Measurements from ENCODE around the gene ZNF653.
A peak's percentile ranks its signal among the peaks of the same experiment; 100 is the strongest.

Gene ZNF653

DNA sequence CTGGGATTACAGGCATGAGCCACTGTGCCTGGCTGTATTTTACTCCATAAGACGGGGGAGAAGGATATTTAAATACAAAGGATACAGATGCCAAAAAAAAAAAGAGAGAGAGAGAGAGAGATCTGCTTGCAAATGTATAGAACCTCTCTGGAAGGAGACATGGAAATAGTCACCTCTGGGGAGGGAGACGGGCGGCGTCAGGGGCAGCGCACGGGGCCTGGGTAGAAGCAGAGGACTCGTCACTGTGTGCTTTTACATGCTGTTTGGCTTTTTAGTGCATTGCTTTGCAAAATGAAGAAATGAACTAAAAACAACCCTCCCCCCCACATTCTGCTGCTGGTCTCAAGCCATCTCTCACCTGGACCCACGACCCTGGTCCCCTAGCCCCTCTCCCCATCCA, 4.8 kb upstream of the ZNF653 start:
- DNase-seq = no peak

DNA sequence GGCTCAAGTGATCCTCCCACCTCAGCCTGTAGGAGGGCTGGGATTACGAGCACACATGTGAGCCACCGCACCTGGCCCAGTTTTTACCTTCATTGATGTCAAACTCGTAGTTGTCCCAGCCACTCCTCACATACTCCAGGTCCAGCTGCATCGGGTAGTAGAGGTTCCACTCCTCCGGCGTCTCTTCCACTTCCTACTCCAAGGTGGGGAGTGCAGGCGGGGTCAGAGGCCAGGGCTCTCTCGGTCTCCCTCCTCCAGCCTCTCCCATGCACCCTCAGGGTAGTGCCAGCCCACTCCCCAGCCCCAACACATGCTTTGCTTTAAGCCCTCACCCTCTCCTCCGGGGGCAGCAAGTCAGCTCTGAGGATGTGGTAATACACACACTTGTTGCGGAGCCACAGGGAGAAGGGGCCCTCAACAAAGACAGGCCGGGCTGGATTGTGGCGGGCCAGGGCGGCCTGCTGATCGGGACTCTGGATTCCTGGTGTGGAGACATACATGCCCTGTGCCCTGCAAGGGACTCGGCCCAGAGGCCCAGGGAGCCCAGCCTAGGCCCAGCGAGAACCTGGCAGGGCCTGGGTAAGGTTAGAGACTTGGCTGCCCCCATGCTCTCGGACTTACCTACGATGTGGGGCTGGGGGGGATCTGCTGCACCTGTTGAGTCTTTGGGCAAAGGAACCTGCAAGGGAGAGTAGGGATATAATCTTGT, 1.9 kb upstream of the ZNF653 start:
- no peak for DNase-seq

DNA sequence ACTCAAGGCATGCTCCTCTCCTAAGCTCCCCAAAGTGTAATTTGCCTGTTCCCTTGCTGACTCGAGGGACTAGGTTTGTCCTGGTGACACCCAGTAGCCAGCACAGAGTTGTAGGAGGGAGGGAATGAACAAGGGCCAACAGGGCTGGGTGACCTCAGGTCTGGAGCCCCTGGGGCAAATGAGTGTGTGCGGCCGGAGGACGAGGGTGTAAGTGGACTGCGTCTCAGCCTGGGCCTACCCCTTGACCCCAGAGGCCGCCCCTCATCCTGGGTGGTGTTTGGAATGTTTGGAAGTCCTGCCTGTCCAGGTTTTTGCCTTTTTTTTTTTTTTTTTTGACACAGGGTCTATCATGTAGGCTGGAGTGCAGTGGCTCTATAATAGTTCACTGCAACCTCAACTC, 1.3 kb upstream of the ZNF653 start:
- no peak for DNase-seq

DNA sequence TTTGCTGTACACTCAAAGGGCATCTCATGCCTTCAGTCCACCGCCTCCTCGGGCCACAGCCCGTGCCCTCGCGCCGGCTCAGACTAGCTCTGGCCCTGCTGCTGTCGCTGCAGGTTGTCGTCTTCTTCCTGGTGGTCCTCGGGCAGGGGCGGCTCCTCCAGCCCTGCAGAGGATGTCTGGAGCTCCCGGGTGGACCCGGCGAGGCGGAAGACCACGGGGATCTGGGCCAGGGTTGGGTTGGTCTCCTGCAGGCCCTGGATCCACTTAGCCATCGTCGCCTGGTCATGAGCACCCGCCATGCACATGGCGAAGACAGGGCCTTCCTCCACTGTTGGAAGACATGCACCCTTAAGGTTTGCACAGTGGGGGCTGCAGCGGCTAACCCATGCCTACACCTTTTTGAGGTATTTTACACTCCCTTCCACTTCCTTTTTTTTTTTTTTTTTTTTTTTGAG, 489 bp upstream of the ZNF653 start:
- DNase-seq = no peak

DNA sequence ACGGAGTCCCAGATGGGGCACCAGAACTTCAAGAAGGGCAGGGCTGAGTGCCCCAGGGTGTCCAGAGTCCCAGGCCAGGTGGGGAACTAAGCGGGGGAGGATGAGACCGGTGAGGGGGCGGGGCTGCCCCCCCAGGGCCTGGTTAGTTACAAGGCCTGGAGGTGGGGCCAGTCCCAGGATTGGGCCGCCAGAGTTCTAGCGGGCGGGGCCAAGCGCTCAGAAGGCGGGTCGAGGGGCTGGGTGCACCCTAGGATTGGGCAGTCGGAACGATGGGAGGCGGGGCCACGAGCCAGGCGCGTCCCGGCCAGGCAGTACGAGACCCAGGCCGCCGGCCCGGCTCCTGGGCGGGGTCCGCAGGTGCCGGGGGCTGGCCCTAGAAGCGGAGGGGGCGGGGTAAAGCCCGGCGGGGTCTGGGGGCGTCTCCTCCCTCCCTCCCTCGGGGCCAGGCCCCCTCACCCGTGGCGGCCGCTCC, 571 bp downstream of the ZNF653 start:
- DNase-seq = peak; percentile 95 to 96

DNA sequence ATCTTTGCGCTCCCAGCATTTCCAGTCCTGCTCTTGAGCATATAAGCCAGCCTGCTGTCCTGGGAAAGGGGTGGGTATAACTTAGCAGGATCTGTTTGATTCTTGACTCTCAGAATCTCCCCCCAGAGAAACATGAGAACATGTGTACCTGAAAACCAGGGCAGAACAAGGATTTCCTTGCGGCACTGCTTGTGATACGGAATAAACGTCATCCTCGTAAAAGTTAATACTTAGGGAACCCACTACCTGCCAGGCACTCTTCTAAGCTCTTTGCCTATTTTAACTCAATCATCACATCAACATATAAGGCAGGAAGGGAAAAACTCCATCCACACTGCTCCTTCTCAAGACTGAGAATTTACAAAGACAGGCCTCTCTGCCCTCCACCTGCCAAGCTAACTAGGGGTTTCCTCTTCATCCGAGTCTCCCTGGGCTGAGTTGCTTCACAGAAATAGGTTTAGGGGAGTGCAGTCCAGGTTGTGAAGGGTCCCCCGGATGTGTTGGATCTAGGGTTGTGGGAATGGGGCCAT, 1.1 kb downstream of the ZNF653 start:
- no peak for DNase-seq

DNA sequence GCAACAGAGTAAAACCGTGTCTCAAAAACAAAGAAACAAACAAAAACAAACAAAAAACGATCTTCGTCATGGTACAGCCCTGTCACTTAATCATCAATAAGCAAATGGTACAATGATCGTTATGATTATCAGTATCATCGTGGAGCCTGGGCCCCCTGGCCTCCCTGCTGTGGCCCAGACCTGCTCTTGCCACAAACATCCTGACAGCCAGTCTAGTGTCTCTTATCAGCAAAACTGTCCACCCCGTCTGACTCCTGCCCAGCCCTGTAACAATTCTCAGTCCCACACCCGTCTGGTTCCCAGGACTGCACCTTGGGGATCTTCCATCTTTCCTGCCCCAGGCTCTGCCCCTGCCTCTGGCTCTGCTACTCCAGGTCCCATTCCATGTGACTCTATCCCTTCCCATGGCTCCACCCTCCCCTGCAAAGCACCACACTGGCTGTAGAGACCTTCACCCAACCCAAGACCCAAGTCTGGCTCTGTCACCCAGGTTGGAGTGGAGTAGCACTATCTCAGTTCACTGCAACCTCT, 5.7 kb downstream of the ZNF653 start:
- no peak for DNase-seq

DNA sequence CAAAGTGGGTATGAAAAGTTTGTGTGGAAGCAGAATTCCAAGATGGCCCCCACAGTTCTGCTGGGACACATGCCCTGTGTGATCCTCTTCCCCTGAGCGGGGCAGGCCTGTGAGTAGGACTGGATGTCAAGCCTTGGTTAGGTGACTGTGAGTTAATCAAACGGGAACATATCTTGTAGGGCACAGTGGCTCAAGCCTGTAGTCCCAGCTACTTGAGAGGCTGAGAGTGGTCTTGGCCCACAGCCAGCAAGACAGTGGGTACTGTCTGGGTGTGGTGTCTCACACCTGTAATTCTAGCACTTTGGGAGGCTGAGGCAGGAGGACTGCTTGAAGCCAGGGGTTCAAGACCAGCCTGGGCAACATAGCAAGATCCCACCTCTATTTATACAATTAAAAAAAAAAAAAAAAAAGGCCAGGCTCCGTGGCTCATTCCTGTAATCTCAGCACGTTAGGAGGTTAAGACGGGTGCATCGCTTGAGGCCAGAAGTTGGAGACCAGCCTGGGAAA, 6.4 kb downstream of the ZNF653 start:
- DNase-seq = no peak

DNA sequence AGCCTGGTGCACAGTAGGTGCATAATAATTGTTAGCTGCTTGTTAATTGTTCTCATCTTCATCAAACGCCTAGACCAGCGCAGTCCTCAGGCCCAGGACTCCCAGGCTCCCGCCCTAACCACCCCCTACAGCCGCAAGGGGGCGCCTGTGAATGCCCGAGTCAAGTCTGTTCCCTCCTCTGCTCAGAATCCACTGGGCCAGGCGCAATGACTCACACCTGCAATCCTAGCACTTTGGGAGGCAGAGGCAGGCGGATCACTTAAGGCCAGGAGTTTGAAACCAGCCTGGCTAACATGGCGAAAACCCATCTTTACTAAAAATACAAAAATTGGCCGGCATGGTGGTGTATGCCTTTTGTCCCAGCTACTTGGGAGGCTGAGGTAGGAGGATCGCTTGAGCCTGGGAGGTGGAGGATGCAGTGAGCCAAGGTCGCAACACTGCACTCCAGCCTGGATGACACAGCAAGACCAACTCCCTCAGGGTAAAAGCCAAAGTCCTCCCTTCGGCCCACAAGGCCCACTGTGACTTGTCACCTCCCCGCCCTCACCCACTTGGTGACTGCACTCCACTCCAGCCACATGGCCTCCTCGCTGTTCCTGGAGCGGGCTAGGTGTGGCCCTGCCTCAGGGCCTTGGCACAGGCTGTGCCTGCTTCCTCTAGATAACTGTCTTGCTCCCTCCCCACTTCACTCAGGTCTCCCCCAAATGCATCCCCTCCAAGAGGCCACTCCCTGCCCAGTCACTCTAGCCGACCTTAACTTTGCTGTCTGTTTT, 9.1 kb downstream of the ZNF653 start:
- peak; percentile 55 to 63 for DNase-seq

DNA sequence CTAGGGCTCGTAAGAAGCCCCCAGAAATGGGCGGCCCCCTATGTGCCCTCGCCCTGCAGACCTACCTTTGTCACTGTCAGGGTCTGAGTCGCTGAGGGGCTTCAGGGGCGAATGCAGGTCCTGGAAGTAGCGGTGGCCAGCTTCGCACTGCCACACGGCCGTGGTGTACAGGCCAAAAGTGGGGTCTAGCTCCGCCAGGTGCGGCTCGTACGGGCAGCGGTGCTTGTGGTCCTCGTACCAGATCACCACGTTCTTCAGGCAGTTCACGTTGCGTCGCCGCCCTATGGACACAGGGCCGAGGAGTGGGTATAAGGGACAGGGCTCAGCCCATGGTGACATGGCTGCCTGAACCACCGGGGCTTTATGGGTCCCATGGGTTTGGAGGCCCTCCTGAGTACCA, 9.8 kb downstream of the ZNF653 start:
- no peak for DNase-seq

DNA sequence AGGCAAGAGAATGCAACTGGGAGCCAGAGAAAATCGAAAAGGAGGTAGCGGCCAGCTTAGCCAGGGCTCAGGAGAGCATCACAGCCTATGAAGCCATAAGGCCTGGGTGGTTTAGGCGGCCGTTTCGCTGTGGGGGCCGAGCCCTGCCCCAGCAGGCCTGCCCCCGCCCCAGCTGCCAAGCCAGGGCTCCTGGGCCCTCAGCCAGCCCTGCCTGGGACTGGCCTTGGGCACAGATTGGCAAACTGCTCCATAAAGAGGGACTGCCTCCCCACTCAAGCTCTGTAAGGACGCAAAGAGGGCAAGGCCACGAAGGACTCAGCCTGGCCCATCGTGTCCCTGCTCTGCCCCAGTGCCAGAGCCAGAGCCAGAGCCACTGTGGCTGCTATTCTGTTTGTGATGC, 10.2 kb downstream of the ZNF653 start:
- no peak for DNase-seq

DNA sequence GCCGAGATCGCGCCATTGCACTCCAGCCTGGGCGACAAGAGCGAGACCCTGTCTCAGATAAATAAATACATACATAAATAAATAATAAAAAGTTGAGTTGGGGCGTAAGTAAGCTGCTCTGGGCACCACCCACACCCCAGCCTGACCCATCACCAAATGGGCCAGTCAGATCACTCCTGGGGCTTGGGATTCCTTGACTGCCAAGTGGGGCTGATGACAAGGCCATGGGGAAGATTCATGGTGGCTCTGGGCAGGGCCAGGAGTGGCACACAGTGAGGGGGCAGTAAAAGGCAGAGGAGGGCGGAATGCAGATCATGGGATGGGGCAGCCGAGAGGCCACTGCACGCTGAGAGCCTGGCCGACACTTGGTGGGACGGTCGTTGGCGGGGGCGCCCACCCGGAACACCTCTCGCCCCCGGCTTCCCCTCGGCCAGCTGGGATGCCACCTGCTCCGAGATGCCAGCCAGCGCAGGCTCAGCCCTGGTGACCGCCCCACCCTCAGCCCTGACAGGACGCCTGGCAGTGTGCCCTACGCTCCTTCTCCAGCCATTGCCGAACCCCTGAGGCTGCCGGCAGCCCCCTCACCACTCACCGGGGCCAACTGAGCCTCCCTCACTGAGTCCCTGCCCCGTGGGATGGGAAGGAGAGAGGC, 10.9 kb downstream of the ZNF653 start:
- DNase-seq = no peak

DNA sequence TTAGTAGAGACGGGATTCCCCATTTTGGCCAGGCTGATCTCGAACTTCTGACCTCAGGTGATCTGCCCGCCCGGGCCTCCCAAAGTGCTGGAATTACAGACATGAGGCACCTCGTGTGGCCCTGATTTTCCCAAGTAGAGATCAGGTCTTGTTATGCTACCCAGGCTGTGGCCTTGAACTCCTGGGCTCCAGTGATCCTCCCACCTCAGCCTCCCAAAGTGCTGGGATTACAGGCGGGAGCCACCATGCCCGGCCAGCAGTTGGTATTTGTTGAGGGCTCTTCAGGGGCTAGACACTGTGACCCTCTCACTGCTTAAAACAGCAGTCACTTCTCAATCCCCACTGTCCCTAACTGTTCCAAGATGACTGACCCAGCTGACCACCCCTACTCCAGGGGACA, 16.3 kb downstream of the ZNF653 start:
- no peak for DNase-seq

DNA sequence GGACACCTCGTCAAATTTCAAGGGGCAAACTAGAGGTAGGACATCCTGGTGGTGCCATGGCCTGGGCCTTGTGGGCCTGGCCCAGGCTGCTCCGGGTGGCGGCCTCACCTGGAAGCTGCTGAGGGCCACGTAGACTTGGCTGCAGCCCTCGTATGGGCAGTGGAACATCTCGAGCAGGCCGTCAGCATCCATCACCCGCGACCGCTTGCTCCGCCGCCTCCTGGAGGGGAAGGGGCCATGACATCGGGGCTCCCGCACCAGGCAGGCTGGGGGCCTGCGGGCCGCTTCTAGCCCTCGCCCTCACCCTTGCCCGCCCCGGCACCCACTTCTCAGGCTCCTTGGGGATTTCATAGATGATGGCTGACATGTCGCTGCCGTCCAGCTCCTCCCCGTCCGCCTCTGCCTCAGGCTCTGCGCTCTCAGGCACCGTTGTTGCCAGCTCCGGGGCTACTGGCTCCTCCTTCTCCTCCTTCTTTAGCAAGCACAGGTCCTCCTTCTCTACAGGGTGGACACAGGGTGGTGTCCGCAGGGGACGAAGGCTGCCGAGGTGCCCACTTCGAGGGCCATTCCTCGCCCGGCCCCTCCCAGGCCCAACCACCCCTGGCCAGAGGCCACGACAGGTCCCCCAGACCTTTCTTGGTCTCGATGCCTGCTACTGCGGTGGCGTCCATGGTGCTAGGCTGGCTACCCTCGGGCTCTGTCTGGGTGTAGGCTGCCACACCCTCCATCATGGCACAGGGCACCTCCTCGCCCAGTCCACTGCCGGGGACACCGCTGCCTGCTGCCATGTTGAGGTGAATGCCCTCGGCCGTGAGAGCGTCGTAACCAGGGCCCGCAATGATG, 18.8 kb downstream of the ZNF653 start:
- DNase-seq = no peak

DNA sequence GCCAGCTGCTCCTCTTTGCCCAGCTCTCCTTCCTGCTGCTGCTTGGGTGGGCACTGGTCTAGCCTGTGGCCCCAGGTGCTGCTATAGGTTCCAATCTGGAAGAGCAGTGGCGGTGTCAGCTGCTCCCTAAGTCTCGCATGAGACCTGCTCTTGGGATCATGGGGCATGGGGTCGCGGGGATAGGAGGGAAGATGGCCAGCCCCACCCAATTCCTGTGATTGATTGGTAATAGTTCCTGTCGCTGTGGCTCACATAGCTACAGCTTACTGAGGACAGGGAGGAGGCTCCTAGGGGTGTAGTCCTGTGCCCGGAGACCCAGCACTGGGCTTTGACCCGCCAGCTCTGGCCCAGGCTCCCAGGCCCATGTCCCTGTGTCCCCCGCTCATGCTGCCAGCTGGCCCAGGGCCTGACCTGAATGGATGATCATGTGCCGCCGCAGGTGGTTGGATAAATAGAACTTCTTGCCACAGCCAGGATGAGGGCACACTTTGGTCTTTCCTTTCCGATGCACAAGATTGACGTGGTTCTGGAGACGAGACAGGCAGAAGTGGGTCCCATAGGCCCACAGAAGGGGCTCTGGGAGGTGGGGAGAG, 20.3 kb downstream of the ZNF653 start:
- DNase-seq = no peak

DNA sequence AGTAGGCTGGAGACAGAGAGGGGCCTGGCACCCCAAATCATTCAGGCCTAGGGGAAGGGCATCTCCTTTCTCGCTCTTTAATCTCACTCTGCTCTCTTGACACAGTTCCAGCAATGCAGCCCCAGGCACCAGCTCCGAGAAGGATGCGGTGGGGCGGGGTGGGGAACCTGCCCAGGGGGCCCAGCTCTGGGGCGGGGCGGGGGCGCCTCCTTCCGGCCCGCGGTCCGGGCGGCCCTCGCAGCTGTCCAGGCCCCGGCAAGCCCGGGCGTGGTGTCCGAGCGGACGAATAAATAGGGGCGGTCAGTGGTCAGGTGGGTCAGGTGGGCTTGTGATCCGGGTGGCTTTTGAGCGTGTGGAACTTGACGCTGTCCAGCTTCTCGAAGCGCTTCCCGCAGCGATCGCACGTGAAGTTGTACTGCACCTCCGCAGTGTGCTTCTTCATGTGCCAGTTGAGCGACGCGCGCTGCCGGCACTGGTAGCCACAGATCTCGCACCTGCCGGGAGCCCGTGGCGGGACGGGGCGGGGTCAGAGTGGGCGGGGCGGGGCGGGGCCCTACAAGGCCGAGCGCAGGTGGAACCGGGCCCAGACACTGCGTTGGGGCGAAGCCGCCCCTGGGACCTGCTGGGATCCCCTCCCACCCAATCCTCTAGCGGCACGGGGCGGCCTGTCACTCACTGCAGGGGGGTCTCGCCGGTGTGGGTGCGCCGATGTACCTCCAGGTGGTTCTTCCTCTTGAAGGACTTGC, 22.1 kb downstream of the ZNF653 start:
- DNase-seq = no peak

DNA sequence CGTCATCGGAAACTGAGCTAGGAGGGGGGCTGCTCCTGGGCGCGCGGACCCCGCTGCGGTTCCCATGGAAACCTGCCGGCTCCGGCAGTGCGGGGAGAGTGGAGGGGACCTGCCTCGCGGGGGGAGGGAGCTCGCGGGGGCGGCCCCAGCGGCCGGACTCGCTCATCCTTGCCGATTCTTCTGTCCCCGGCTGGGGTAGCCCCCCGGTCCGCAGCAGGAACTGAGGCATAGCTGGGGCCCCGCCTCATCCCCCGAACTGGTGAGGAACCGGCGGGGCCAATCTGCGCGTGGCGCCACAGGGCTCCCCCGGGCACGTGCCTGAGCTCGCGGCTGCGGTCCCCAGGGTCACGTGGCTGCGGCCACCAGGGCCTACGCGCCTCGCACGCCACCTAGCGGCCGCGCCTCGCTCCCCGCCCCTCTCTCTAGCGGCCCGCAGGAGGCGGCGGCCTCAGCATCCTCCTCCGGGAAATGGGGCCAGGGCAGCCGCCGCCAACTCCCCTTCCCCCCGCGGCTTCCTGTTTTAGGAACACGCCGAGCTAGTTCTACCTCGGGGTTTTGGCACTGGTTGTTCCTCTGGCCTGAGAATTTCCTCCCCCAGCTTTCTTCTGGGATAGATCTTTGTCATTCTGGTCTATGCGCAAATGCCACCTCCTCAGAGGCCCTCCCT, 23.1 kb downstream of the ZNF653 start:
- DNase-seq = peak; percentile 75 to 90

DNA sequence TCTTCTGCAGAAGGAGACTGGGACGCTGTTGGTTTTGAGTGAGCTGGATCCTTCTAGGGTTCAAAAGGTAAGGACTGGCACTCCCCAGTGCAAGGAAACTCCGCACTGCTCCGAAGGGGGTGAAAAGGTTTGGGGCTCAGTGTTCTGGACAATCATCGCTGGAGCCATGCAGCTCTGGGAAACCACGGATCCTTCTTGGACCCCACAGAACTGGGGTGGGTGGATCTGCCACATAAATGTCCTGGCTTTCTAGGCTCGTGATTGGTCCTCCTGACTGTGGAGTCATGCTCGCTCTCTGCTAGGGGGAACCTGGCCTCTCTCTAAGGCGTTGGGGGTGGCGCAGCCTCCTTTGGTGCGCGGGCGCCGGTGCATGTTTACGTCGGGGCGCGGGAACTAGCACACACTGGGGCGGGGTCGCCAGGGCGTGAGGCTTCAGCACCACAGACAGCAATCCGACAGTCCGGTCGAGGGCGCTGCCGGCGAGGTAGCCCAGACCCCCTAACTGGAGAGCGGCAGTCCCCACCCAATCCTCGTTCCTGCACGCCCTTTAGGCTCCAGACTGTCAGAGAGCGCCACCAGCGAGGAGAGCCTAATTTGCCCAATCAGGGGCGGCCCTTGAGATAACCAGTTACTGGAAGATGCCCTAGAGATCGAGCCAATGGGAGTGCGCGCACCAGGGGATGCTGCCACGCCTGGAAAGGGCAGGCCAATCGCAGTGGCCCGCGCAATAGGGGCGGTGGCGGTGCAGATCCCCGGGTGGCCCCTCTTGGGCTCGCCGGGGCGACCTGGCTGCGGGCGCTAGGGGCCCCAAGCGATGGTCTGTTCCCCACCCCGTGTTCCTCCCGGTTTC, 23.9 kb downstream of the ZNF653 start:
- peak; percentile 71 to 75 for DNase-seq

Data from stimulated activated CD4-positive, alpha-beta T cell treated with anti-CD3 and anti-CD28 coated beads, Interleukin-4, amount 100 ng/mL, for 4 hours (primary cell).